Measurements from ENCODE around the gene KCNF1.
"Not testable (repeated sequence)": the region's sequence is repeated elsewhere in the genome, so short reads cannot be mapped to it uniquely, and the experiment has no call there.

Gene KCNF1

DNA sequence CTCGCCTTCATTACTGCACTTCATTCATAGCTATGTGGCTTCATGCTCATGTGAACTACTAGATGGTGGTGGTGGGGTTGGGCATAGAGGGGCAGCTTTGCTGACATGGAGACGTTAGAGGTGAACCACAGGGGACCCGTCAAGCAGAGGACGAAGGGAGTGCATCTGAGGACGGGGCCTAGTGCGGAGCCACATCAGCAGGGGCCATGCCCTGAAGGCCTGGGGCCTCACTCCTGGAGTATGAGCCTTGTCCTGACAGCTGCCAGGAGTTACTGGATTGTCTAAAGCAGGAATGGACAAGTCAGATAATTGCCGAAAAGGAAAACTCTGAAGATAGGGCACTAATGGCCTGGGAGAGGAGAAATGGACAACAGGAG lies 36.4 kb downstream of the KCNF1 start:
- no peak overlapping the region for H3K4me3 Mint-ChIP-seq
- H3K36me3 Mint-ChIP-seq (ENCODE audit: insufficient read depth): peaks cover 12% of the 10 kb centered on the region
- no peak for ATAC-seq (replicated peaks; ENCODE audit: extremely low read depth, poor library complexity, severe bottlenecking)
- H3K9me3 Mint-ChIP-seq: peaks cover 2% of the 10 kb centered on the region
- peaks cover 71% of the 10 kb centered on the region for H3K27me3 Mint-ChIP-seq
- no peak for DNase-seq (ENCODE audit: low spot score in 2 of 2)
- peaks cover 6% of the 10 kb centered on the region for H3K4me1 Mint-ChIP-seq
- H3K27ac Mint-ChIP-seq (ENCODE audit: low read depth): no peak overlapping the region

DNA sequence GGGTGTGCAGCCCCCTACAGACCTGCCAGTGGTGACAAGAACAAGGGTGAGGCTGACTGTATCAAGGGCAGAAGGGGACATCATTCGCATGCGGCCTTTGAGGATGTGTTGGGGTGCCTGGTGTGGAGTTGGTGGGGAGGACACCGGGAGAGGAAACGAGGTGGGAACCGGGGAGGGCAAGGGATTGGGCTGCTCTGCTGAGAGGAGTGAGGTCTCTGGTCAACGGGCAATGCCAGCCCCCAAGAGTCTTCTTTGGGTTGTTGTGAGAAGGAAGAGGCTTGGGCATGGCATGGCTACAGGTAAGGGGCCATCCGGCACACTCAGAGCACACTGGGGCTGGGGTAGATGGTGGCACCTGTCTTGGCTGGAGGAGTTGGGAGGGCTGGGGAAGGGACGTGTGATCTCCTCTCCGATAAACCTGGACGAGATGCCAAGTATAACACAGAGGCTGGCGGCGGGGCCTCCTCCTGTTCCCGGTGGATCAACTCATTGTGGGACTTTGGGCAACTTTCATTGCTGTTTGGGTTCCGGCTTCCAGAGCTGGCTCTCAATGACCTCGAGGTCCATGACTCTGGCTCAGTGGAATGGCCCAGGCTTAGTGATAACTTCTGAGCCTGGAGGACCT lies 37.0 kb downstream of the KCNF1 start:
- Mint-ChIP-seq H3K9me3 (peaks cover 8% of the 10 kb centered on the region), H3K4me1 (peaks cover 11% of the 10 kb centered on the region), H3K27me3 (peaks cover 65% of the 10 kb centered on the region), H3K36me3 (ENCODE audit: insufficient read depth) (peaks cover 17% of the 10 kb centered on the region), H3K4me3 (no peak overlapping the region), H3K27ac (ENCODE audit: low read depth) (no peak overlapping the region)
- DNase-seq (ENCODE audit: low spot score in 2 of 2) (no peak), ATAC-seq (replicated peaks; ENCODE audit: extremely low read depth, poor library complexity, severe bottlenecking) (no peak)

DNA sequence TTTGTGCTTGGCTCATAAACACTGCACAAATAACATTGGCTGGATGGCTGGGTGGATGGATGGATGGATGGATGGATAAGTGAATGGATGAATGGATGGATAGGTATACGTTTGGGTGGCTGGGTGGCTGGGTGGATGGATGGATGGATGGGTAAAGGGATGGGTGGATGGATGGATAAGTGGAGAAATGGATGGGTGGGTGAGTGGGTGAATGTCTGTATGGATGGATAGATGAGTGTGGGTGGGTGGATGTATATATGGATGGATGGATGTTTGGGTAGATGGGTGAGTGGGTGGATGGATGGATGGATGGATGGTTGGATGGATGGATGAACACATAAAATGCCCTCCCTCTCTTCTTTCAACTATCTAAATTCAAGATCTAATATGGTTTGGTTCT lies 38.1 kb downstream of the KCNF1 start:
- Mint-ChIP-seq H3K9me3 (peaks cover 8% of the 10 kb centered on the region), H3K4me1 (peaks cover 12% of the 10 kb centered on the region), H3K27me3 (peaks cover 57% of the 10 kb centered on the region), H3K27ac (ENCODE audit: low read depth) (no peak overlapping the region), H3K4me3 (no peak overlapping the region), H3K36me3 (ENCODE audit: insufficient read depth) (peaks cover 24% of the 10 kb centered on the region)
- DNase-seq (ENCODE audit: low spot score in 2 of 2) (no peak), ATAC-seq (replicated peaks; ENCODE audit: extremely low read depth, poor library complexity, severe bottlenecking) (no peak)

DNA sequence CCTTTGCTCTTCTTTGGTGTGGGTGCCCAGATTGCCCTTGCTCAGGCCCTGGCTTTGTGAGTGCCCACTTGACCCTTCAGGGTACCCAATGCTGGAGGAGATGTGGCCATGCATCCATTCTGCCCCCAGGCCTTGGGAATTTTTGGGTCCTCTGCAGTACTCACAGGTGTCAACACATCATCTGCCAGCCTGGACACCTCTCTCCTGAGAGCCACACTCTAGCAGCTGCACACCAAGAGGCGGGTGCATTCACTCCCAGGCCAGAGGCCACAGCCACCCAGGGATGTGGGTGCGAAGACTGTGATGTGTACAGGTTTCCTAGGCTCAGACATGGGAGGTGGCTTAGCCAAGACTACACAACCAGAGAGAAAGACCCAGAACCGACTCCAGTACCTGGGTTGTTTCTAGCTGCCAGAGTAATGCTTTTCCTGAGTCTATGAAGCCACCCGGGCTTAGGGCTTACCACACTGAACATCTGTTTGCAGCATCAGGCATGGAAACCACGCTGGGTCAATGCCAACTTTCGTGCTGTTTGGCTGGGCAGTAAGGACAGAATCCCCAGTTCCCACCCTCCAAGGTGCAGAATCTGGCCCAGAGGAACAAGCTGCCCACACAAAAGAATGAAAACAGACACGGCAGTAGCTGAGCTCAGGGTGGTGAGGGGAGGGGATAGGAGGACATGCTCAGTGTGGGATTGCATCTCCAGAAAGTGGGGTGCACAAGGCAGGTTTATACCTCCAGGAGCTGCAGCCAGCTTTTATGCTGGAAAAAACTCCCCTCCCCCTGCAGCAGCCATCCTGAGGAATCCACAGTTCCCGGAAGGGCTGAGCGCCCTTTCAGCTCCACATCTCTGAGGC lies 40.1 kb downstream of the KCNF1 start:
- Mint-ChIP-seq H3K4me1 (peaks cover 12% of the 10 kb centered on the region), H3K27ac (ENCODE audit: low read depth) (no peak overlapping the region), H3K9me3 (peaks cover 8% of the 10 kb centered on the region), H3K27me3 (peaks cover 55% of the 10 kb centered on the region), H3K4me3 (no peak overlapping the region), H3K36me3 (ENCODE audit: insufficient read depth) (peaks cover 23% of the 10 kb centered on the region)
- no peak for ATAC-seq (replicated peaks; ENCODE audit: extremely low read depth, poor library complexity, severe bottlenecking)
- DNase-seq (ENCODE audit: low spot score in 2 of 2): no peak

DNA sequence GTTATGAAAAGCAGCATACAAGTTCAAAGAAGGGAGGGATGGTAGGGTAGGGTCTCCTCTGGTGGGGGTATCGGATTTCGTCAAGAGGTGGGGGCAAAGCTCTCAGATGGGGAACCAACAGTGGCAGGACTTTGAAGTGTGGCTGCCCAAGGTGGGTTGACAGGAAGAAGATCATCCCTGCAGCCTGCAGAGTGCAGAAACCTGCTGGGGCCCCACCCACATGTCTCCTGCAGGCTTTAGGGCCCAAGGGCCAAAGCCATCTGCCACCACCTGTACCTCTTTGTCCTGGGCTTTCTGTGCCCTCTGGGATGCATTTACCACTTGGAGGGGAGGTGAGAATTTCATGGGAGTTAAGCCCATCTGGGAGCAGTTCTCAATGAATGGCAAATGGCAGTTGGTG lies 42.7 kb downstream of the KCNF1 start:
- Mint-ChIP-seq H3K27me3 (peaks cover 47% of the 10 kb centered on the region), H3K4me3 (no peak overlapping the region), H3K36me3 (ENCODE audit: insufficient read depth) (peaks cover 25% of the 10 kb centered on the region), H3K4me1 (peaks cover 12% of the 10 kb centered on the region), H3K27ac (ENCODE audit: low read depth) (peak overlapping the region; percentile 96), H3K9me3 (peaks cover 8% of the 10 kb centered on the region)
- no peak for ATAC-seq (replicated peaks; ENCODE audit: extremely low read depth, poor library complexity, severe bottlenecking)
- no peak for DNase-seq (ENCODE audit: low spot score in 2 of 2)

DNA sequence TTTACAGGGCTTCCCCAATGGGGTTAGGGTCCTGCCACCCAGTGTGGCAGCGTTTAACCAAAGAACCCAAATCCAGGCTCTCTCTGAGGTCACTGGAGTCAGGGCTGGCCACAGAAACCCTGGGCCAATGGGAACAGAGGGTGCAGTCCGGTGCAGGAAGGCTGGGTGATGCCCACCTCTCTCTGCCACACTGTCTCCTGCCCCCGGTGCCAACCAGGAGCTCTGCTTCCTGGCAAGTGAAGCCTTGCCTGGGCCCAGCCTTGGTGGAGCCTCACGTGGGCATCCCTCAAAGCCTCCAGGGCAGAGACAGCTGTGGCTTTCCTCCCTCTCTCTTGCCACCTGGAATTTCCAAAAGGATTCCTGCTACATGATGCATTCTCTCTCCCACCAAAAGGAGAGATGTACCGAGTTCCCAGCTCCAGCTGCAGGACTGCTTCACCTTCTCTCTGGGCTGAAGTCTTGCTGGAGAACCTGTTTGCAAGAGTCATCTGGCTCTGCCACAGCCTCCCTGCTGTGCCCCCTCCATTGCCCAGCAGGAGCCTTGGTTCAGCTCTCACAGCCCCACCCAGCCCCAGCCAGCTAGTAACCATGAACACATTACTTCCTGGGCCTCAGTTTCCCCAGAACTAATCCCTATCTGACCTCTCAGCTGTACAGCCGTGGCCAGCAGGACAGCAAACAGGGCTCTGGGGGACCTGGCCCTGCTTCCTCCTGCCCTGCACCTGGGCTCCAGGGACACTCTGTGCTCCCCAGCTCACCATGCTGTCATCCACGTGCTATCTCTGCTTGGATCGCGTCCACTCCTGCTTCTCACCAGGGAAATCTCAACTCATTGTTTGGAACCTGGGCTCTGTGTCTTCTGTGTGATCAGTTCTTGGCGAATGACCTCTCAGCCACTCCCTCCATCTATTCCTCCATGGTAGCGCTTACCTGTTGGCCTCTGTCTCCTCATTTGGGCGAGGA lies 43.4 kb downstream of the KCNF1 start:
- H3K27me3 Mint-ChIP-seq: peaks cover 40% of the 10 kb centered on the region
- ATAC-seq (replicated peaks; ENCODE audit: extremely low read depth, poor library complexity, severe bottlenecking): no peak
- H3K4me1 Mint-ChIP-seq: peaks cover 12% of the 10 kb centered on the region
- no peak overlapping the region for H3K4me3 Mint-ChIP-seq
- peaks cover 8% of the 10 kb centered on the region for H3K9me3 Mint-ChIP-seq
- no peak for DNase-seq (ENCODE audit: low spot score in 2 of 2)
- H3K27ac Mint-ChIP-seq (ENCODE audit: low read depth): no peak overlapping the region
- H3K36me3 Mint-ChIP-seq (ENCODE audit: insufficient read depth): peaks cover 25% of the 10 kb centered on the region

DNA sequence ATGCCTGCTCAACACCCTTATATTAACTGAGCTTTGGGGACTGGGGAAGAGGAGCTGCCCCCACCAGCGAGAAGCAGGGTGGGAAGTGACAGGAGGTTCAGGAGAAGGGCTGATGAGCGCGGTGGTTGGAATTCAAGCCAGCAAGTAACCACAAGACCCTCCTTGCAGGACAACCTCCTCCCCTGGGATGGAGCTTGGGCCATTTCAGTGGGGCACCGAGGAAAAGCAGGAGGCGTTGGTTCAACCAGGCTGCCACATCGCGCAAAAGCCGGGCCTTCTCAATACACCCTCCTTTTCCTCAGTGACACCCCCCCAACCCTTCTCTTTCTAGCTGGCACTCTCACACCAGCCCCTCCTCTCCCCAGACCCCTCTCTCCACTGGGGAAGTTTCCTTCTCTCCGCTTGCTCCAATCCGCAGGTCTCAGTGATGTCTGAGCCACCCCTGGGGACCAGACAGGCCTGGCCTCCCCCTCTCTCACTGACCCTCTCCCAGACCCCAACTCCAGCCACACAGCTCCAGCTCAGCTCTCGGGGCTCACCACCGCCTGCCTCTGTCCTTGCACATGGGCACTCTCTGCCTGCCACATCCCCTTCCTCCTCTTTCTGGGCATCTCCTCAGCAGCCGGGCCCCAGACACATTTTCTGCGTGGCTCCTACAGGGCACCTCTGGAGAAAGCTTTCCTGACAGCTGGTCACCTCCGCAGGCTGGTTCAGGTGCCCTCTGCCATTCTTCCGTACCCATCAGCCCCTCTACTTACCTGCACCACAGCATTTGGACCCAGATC lies 44.5 kb downstream of the KCNF1 start:
- Mint-ChIP-seq H3K4me3 (no peak overlapping the region), H3K9me3 (peaks cover 8% of the 10 kb centered on the region), H3K36me3 (ENCODE audit: insufficient read depth) (peaks cover 25% of the 10 kb centered on the region), H3K27me3 (peaks cover 36% of the 10 kb centered on the region), H3K27ac (ENCODE audit: low read depth) (no peak overlapping the region), H3K4me1 (peaks cover 12% of the 10 kb centered on the region)
- DNase-seq (ENCODE audit: low spot score in 2 of 2): no peak
- no peak for ATAC-seq (replicated peaks; ENCODE audit: extremely low read depth, poor library complexity, severe bottlenecking)

DNA sequence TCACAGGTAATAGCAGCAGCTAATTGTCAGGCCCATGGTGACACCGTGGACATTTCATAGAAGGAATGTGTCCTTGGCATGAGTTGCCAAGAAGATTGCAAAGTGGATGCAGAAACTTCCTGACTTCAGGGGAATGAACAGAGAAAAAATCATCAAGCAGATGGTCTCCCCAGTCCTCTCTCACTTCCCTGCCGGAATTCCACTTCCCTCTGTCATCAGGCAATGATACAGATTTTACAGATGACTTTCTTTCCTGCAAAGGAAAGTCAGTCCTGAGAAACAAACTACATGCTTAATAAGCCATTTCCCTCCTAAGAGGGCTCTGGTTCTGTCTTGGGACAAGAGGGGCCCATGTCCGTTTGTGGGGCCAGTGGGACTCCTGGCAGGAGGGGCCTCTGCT lies 45.7 kb downstream of the KCNF1 start:
- no peak for DNase-seq (ENCODE audit: low spot score in 2 of 2)
- peaks cover 12% of the 10 kb centered on the region for H3K4me1 Mint-ChIP-seq
- no peak overlapping the region for H3K27ac Mint-ChIP-seq (ENCODE audit: low read depth)
- no peak overlapping the region for H3K4me3 Mint-ChIP-seq
- peaks cover 47% of the 10 kb centered on the region for H3K27me3 Mint-ChIP-seq
- peaks cover 23% of the 10 kb centered on the region for H3K36me3 Mint-ChIP-seq (ENCODE audit: insufficient read depth)
- peaks cover 8% of the 10 kb centered on the region for H3K9me3 Mint-ChIP-seq
- no peak for ATAC-seq (replicated peaks; ENCODE audit: extremely low read depth, poor library complexity, severe bottlenecking)

DNA sequence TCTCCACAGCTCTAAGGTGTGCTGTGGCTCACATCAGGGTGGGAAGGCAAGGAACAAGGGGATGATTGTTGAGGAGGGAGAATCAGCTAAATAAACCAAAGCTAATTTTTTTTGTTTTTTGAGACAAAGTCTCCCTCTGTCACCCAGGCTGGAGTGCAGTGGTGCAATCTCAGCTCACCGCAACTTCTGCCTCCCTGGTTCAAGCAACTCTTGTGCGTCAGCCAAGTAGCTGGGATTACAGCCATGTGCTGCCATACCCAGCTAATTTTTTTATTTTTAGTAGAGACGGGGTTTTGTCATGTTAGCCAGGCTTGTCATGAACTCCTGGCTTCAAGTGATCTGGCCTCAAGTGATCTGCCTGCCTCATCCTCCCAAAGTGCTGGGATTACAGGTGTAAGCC lies 46.7 kb downstream of the KCNF1 start:
- not testable (repeated sequence) for H3K4me1 Mint-ChIP-seq; H3K27ac Mint-ChIP-seq (ENCODE audit: low read depth); H3K4me3 Mint-ChIP-seq; ATAC-seq (replicated peaks; ENCODE audit: extremely low read depth, poor library complexity, severe bottlenecking); DNase-seq (ENCODE audit: low spot score in 2 of 2); H3K9me3 Mint-ChIP-seq
- H3K36me3 Mint-ChIP-seq (ENCODE audit: insufficient read depth): peaks cover 13% of the 10 kb centered on the region
- peaks cover 57% of the 10 kb centered on the region for H3K27me3 Mint-ChIP-seq

DNA sequence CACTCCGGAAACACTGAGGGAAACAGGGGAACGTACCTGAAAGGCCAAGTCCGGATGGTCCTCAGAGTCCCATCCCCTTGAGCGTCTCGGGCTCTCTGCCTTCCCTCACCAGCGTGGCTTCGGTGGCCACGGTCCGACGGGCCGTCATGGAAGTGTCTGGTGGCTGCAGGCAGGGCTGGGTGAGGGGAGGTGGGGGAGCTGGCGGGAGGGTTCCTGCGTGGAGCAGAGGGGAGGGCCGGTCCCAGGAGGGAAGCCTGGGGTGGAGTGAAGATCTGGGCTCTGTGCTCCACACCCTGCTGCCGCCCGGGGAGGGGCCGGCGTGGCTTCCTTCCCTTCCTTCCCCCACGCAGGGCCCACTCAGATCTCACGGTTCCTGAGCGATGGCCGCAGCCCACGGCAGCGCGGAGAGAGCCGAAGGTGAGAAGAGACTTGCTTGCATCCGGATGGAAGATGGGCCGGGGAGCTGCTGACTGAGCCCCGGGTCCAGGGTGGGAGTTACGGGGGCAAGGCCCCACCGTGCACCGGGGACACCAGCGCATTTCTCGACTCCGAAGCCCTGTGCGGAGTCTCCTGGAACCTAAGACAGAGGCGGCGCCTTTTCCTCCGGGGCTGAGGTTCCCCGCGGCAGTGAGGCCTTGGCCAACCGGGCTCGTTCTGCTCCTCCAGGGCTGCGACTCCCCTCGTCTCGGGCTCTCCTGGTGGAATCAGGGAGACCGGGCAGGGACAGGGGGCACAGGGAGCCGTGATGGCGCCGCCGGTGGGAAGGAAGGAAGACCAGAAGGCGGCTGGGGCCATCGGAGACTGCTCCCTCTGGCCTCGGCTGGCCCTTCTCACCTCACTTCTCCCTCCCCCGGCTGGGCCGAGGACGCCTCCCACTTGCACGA lies 49.1 kb downstream of the KCNF1 start:
- no peak overlapping the region for H3K27ac Mint-ChIP-seq (ENCODE audit: low read depth)
- no peak for DNase-seq (ENCODE audit: low spot score in 2 of 2)
- no peaks in the 10 kb centered on the region for H3K4me1 Mint-ChIP-seq
- H3K27me3 Mint-ChIP-seq: peaks cover 73% of the 10 kb centered on the region
- no peak overlapping the region for H3K4me3 Mint-ChIP-seq
- H3K9me3 Mint-ChIP-seq: no peaks in the 10 kb centered on the region
- H3K36me3 Mint-ChIP-seq (ENCODE audit: insufficient read depth): peaks cover 1% of the 10 kb centered on the region
- no peak for ATAC-seq (replicated peaks; ENCODE audit: extremely low read depth, poor library complexity, severe bottlenecking)

DNA sequence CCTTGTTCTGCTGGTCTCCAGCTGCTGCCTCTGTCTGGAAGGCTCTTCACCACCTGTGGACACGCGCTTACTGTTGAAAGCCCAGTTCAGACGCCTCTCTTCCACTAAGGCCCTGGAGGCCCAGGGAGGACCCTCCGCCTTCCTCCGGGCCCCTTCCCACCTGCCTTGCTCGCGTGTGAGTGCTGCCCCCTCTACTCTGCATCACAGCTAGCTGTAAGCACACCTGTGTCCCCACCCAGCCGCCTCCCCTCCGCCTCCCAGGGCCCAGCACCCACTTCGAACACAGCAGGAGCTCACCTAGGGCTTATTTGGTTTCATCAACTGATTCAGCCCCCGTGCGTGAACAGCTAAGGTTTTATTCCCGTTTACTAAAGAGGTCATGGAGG lies 49.7 kb downstream of the KCNF1 start:
- peaks cover 4% of the 10 kb centered on the region for H3K36me3 Mint-ChIP-seq (ENCODE audit: insufficient read depth)
- ATAC-seq (replicated peaks; ENCODE audit: extremely low read depth, poor library complexity, severe bottlenecking): no peak
- no peak overlapping the region for H3K27ac Mint-ChIP-seq (ENCODE audit: low read depth)
- no peak for DNase-seq (ENCODE audit: low spot score in 2 of 2)
- H3K27me3 Mint-ChIP-seq: peaks cover 73% of the 10 kb centered on the region
- no peaks in the 10 kb centered on the region for H3K9me3 Mint-ChIP-seq
- no peaks in the 10 kb centered on the region for H3K4me1 Mint-ChIP-seq
- no peak overlapping the region for H3K4me3 Mint-ChIP-seq

Data from central memory CD8-positive, alpha-beta T cell (primary cell).